K562 (cell line): Measurements from ENCODE around the gene LAMB4. TPM values are rescaled to one million over a fixed set of nuclear protein-coding genes. Genes with fewer than 3 reads are reported as not detected.

Experiments
- ARID2 ChIP-seq: fragments of 450-650 bp; IDR thresholded peaks from 2 replicates; pipeline ENCODE4 v1.6.1; 2017; ENCODE audit warnings: antibody characterized with exemption, mild to moderate bottlenecking
- BRF1 ChIP-seq: IDR thresholded peaks from 3 replicates; pipeline ENCODE4 v1.6.1; 2011; ENCODE audit warnings: borderline replicate concordance, mild to moderate bottlenecking; ENCODE audit not compliant: insufficient read length; ENCODE audit errors: extremely low read depth
- CBX3 ChIP-seq, 2 experiments: IDR thresholded peaks; 1 replicate in 1 of 2; 2 replicates in 1 of 2; pipeline ENCODE4 v1.6.1; 2012; ENCODE audit warnings: inconsistent platforms in 2 of 2, low read length in 2 of 2, borderline replicate concordance in 1 of 2, control low read depth in 1 of 2
- DEAF1 ChIP-seq: fragments of 450-650 bp; formaldehyde crosslinking; IDR thresholded peaks from 2 replicates; pipeline ENCODE4 v1.4.0; 2020; ENCODE audit warnings: mild to moderate bottlenecking, moderate library complexity
- EGR1 ChIP-seq: fragments of 450-650 bp; conservative IDR thresholded peaks from 2 replicates; pipeline ENCODE4 v1.6.1; 2017; ENCODE audit warnings: mild to moderate bottlenecking
- FOXJ2 ChIP-seq: fragments of 200-800 bp; sonication (Bioruptor generic); IDR thresholded peaks from 2 replicates; pipeline ENCODE4 v1.6.1; 2016; ENCODE audit warnings: missing genetic modification characterization, missing compliant biosample characterization
- FUS ChIP-seq: fragments of 200-400 bp; formaldehyde crosslinking; optimal IDR thresholded peaks from 2 replicates; pipeline ENCODE3; 2017; ENCODE audit warnings: low read depth, low read length
- KAT8 ChIP-seq: fragments of 450-650 bp; IDR thresholded peaks from 2 replicates; pipeline ENCODE4 v1.6.1; 2016; ENCODE audit warnings: low read depth, mild to moderate bottlenecking
- OTX1 ChIP-seq: fragments of 450-650 bp; formaldehyde crosslinking; IDR thresholded peaks from 2 replicates; pipeline ENCODE4 v1.4.0; 2022; ENCODE audit warnings: mild to moderate bottlenecking
- REST ChIP-seq, 2 experiments: fragments of 450-650 bp; formaldehyde crosslinking in 1 of 2; IDR thresholded peaks; 2 replicates each; pipeline versions ENCODE4 v1.4.0 to v1.6.1; 2014 to 2020; ENCODE audit warnings: mild to moderate bottlenecking in 2 of 2, borderline replicate concordance in 1 of 2, low read depth in 1 of 2
- SREBF1 ChIP-seq: fragments of 150-350 bp; IDR thresholded peaks from 2 replicates; pipeline ENCODE4 v1.6.1; 2014; ENCODE audit warnings: antibody characterized with exemption, low read depth, low read length, borderline replicate concordance
- TRIM24 ChIP-seq, 2 experiments: fragments of 450-650 bp; IDR thresholded peaks; 2 replicates each; pipeline ENCODE4 v1.6.1; 2016
- ZNF263 ChIP-seq: sonication (generic); formaldehyde crosslinking; IDR thresholded peaks from 2 replicates; pipeline ENCODE4 v1.8.0; 2022; ENCODE audit warnings: mild to moderate bottlenecking, missing genetic modification reagents, borderline replicate concordance
- ZNF444 ChIP-seq: fragments of 250-450 bp; sonication (Bioruptor Pico); IDR thresholded peaks from 2 replicates; pipeline ENCODE4 v1.4.0; 2020; ENCODE audit warnings: mild to moderate bottlenecking, moderate library complexity
- ZNF561 ChIP-seq: fragments of 450-650 bp; formaldehyde crosslinking; conservative IDR thresholded peaks from 2 replicates; pipeline ENCODE4 v1.4.0; 2020; ENCODE audit warnings: mild to moderate bottlenecking, moderate library complexity
- ZSCAN29 ChIP-seq: fragments of 450-650 bp; IDR thresholded peaks from 2 replicates; pipeline ENCODE4 v1.6.1; 2017
- polyA plus RNA-seq, 8 experiments: library from polyadenylated mRNA; depleted of rRNA in 4 of 8; stranded (reverse) in 5 of 8; unstranded in 3 of 8; fragments of >200 nt; fragmentation: Nextera tagmentation in 2 of 8; fragmentation: Illumina TruSeq in 1 of 8; extraction: Ambion mirVana in 2 of 8; extraction: Trizol in 1 of 8; gene quantifications; 2 replicates each; pipeline versions ENCODE4 v1.2.1 to v1.2.3, GENCODE V29; 2011 to 2014; ENCODE audit warnings: inconsistent platforms in 1 of 8, missing spikeins in 1 of 8
- total RNA-seq, 7 experiments: library from RNA; depleted of rRNA in 6 of 7; stranded (reverse); fragments of >200 nt in 6 of 7; fragmentation: Illumina TruSeq in 2 of 7; extraction: Trizol in 2 of 7; gene quantifications; 2 replicates each; pipeline versions ENCODE4 v1.2.1 to v1.2.3, GENCODE V29; 2011 to 2021; ENCODE audit warnings: low replicate concordance in 1 of 7
- TF ChIP-seq, protein P1 (sequence below): sonication (generic); formaldehyde crosslinking; IDR thresholded peaks from 2 replicates; pipeline ENCODE4 v1.8.1; 2023; ENCODE audit warnings: mild to moderate bottlenecking, missing genetic modification reagents

The LAMB4 gene
- total and polyA plus RNA-seq, 9 of the 15 experiments (the other 6 are each of a cell fraction or from before 2014, with no cell fraction given): 0.06 to 0.13 (median 0.07) TPM; not detected in 6

DNA sequence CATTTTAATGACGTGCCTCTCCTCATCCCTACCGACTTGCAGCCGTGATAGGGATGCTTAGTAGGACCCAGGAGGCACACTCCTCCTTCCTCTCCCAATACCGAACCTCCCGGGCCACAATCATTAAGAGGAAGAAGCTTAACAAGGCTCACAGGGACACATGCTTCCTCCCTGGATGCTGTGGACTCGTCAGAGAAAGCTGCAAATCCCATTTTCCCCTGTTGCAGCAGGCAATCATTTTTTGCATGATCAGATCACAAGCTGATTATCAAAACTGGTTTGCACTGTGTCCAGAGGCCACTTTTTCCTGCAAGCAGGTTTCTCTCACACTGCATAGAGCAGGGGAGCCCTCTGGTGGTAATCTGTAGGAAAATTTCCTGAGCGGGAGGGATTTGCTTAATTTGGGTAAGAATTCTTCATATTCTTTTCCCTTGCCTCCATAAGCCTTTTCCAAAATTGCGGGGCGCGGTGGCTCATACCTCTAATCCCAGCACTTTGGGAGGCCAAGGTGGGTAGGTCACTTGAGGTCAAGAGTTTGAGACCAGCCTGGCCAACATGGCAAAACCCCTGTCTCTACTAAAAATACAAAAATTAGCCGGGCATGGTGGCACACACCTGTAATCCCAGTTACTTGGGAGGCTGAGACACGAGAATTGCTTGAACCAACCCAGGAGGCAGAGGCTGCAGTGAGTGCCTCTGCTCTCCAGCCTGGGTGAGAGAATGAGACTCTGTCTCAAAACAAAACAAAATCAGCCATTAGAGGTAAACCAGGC lies 16.1 kb upstream of the LAMB4 start (continued):
- TF ChIP-seq REST (IDR thresholded peaks at IDR 0.05; ENCODE audit: borderline replicate concordance) (peak; percentile 94), REST (CRISPR knock-in tag; IDR thresholded peaks at IDR 0.05; ENCODE audit: low read depth) (no peak), BRF1 (no peak), ZNF561 (CRISPR knock-in tag) (no peak), CBX3 (IDR thresholded peaks at IDR 0.05; ENCODE audit: borderline replicate concordance in 1 of 2, low read length in 2 of 2) (no peak), EGR1 (no peak), ZNF263 (CRISPR knock-in tag) (no peak), TRIM24 (IDR thresholded peaks at IDR 0.05) (peak in 1 of 2 experiments; percentile 20; a peak in 1 of 4 replicates), ZNF444 (CRISPR knock-in tag) (no peak), DEAF1 (CRISPR knock-in tag) (peak; percentile 99), ARID2 (peak; percentile 97), FOXJ2 (tag) (no peak), KAT8 (no peak), OTX1 (CRISPR knock-in tag) (no peak), FUS (no peak), SREBF1 (no peak), ZSCAN29 (no peak)
- TF ChIP-seq, protein P1, sequence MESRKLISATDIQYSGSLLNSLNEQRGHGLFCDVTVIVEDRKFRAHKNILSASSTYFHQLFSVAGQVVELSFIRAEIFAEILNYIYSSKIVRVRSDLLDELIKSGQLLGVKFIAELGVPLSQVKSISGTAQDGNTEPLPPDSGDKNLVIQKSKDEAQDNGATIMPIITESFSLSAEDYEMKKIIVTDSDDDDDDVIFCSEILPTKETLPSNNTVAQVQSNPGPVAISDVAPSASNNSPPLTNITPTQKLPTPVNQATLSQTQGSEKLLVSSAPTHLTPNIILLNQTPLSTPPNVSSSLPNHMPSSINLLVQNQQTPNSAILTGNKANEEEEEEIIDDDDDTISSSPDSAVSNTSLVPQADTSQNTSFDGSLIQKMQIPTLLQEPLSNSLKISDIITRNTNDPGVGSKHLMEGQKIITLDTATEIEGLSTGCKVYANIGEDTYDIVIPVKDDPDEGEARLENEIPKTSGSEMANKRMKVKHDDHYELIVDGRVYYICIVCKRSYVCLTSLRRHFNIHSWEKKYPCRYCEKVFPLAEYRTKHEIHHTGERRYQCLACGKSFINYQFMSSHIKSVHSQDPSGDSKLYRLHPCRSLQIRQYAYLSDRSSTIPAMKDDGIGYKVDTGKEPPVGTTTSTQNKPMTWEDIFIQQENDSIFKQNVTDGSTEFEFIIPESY: 0 out of 2 replicates have a peak, but pooled peaks have one; percentile 48
